H1 (cell line): ENCODE results near the gene CMPK2. TPM values are rescaled to one million over a fixed set of nuclear protein-coding genes. Genes with fewer than 3 reads are reported as not detected.

ENCODE experiments used
- CTCF ChIA-PET: fragments of 300-600 bp; sonication (Branson Sonifier 250); formaldehyde crosslinking; loops from one replicate; lab custom pipeline; 2021; ENCODE audit not compliant: partially characterized antibody; lab: Charles Lee
- POLR2A ChIA-PET: fragments of 300-600 bp; sonication (Branson Sonifier 250); formaldehyde crosslinking; loops from one replicate; lab custom pipeline; 2021; ENCODE audit warnings: inconsistent platforms; ENCODE audit not compliant: partially characterized antibody; lab: Charles Lee
- DNase-seq, 2 experiments: peaks; one replicate each; pipeline versions ENCODE4 v3.0.0 to v3.0.0-alpha.2; 2010 to 2022; ENCODE audit warnings: low spot score in 2 of 2, low read depth in 1 of 2, mixed read lengths in 1 of 2
- FAIRE-seq: peaks from 2 replicates; lab custom pipeline; 2011; peaks lifted over from hg19 to GRCh38; lab: Jason Lieb, UNC
- H2AFZ ChIP-seq: 2 replicates; pipeline ENCODE4 v1.8.1; 2012; ENCODE audit warnings: low read length, inconsistent platforms
- H2AK5ac ChIP-seq: 2 replicates; pipeline ENCODE4 v1.6.1; 2013; ENCODE audit warnings: low read depth, low read length
- H2BK120ac ChIP-seq: replicated peaks from 2 replicates; pipeline ENCODE3; 2013; ENCODE audit warnings: low read depth, low read length, inconsistent platforms
- H2BK12ac ChIP-seq: 2 replicates; pipeline ENCODE4 v1.6.1; 2013; ENCODE audit warnings: low read depth, low read length
- H2BK15ac ChIP-seq: 2 replicates; pipeline ENCODE4 v1.6.1; 2013; ENCODE audit warnings: low read length
- H2BK20ac ChIP-seq: 2 replicates; pipeline ENCODE4 v1.6.1; 2013; ENCODE audit warnings: low read length
- H2BK5ac ChIP-seq: 2 replicates; pipeline ENCODE4 v1.6.1; 2013; ENCODE audit warnings: low read depth, low read length
- H3K14ac ChIP-seq: 2 replicates; pipeline ENCODE4 v1.6.1; 2013; ENCODE audit warnings: inconsistent platforms; ENCODE audit not compliant: insufficient read length
- H3K18ac ChIP-seq: 2 replicates; pipeline ENCODE4 v1.6.1; 2013; ENCODE audit warnings: low read length; ENCODE audit errors: extremely low read depth
- H3K23ac ChIP-seq: 2 replicates; pipeline ENCODE4 v1.6.1; 2013; ENCODE audit warnings: inconsistent platforms; ENCODE audit not compliant: insufficient read length
- H3K23me2 ChIP-seq: 2 replicates; pipeline ENCODE4 v1.6.1; 2013; ENCODE audit warnings: low read depth, low read length
- H3K27ac ChIP-seq: 2 replicates; pipeline ENCODE4 v1.6.1; 2011; ENCODE audit warnings: low read depth, low read length, inconsistent platforms
- H3K27me3 ChIP-seq, 4 experiments: replicated peaks in 1 of 4; 1 replicate in 1 of 4; 2 replicates in 3 of 4; pipeline versions ENCODE4 v1.6.1 to v1.8.1; 2011 to 2013; ENCODE audit warnings: low read length in 3 of 4, mild to moderate bottlenecking in 3 of 4, inconsistent platforms in 2 of 4, mixed read lengths in 2 of 4, moderate library complexity in 1 of 4; ENCODE audit not compliant: control insufficient read depth in 3 of 4, insufficient read depth in 3 of 4; ENCODE audit errors: extremely low read depth in 1 of 4
- H3K36me3 ChIP-seq, 4 experiments: 2 replicates each; pipeline versions ENCODE4 v1.6.1 to v1.8.1; 2011 to 2013; ENCODE audit warnings: mild to moderate bottlenecking in 4 of 4, low read length in 3 of 4, moderate library complexity in 2 of 4, control low read depth in 1 of 4, inconsistent platforms in 1 of 4; ENCODE audit not compliant: insufficient read depth in 4 of 4, control insufficient read depth in 2 of 4
- H3K4ac ChIP-seq: replicated peaks from 2 replicates; pipeline ENCODE3; 2013; ENCODE audit warnings: low read length, low read depth, mixed read lengths, inconsistent platforms; ENCODE audit not compliant: insufficient read length
- H3K4me1 ChIP-seq, 4 experiments: replicated peaks in 1 of 4; 1 replicate in 1 of 4; 2 replicates in 3 of 4; pipeline versions ENCODE4 v1.6.1 to v1.8.1; 2011 to 2013; ENCODE audit warnings: low read length in 3 of 4, inconsistent platforms in 2 of 4, mixed read lengths in 1 of 4; ENCODE audit not compliant: insufficient read depth in 4 of 4, control insufficient read depth in 3 of 4
- H3K4me2 ChIP-seq, 2 experiments: 2 replicates each; pipeline versions ENCODE4 v1.6.1 to v1.8.1; 2011 to 2013; ENCODE audit warnings: low read depth in 2 of 2, low read length in 2 of 2, control low read depth in 1 of 2, inconsistent platforms in 1 of 2, mild to moderate bottlenecking in 1 of 2; ENCODE audit not compliant: insufficient read depth in 1 of 2
- H3K4me3 ChIP-seq, 4 experiments: fragments of 200-600, 300-600 bp in 1 of 4; sonication (generic), shearing (Covaris generic), sonication (Bioruptor Twin) in 1 of 4; 2 replicates each; pipeline versions ENCODE4 v1.5.1 to v1.8.1; 2011 to 2016; ENCODE audit warnings: low read length in 4 of 4, low read depth in 3 of 4, control low read depth in 2 of 4, inconsistent platforms in 2 of 4, mild to moderate bottlenecking in 2 of 4, mixed read lengths in 1 of 4, moderate library complexity in 1 of 4; ENCODE audit not compliant: insufficient read depth in 2 of 4; ENCODE audit errors: extremely low read depth in 1 of 4
- H3K56ac ChIP-seq: replicated peaks from 2 replicates; pipeline ENCODE3; 2013; ENCODE audit warnings: low read depth, mild to moderate bottlenecking, mixed read lengths, low read length, inconsistent platforms; ENCODE audit not compliant: insufficient read length
- H3K79me1 ChIP-seq: 2 replicates; pipeline ENCODE4 v1.6.1; 2013; ENCODE audit warnings: low read depth, low read length, control low read depth
- H3K79me2 ChIP-seq, 2 experiments: 2 replicates each; pipeline versions ENCODE4 v1.6.1 to v1.8.1; 2012 to 2013; ENCODE audit warnings: low read length in 2 of 2, mild to moderate bottlenecking in 2 of 2, inconsistent platforms in 1 of 2; ENCODE audit not compliant: insufficient read depth in 2 of 2, control insufficient read depth in 1 of 2
- H3K9ac ChIP-seq, 4 experiments: replicated peaks in 1 of 4; 1 replicate in 1 of 4; 2 replicates in 3 of 4; pipeline versions ENCODE4 v1.6.1 to v1.8.1; 2011 to 2013; ENCODE audit warnings: low read depth in 3 of 4, low read length in 3 of 4, control low read depth in 2 of 4, mild to moderate bottlenecking in 2 of 4, moderate library complexity in 2 of 4, inconsistent platforms in 1 of 4; ENCODE audit errors: extremely low read depth in 1 of 4
- H3K9me3 ChIP-seq, 2 experiments: 2 replicates each; pipeline versions ENCODE4 v1.6.1 to v1.8.1; 2012 to 2013; ENCODE audit warnings: mild to moderate bottlenecking in 2 of 2, moderate library complexity in 2 of 2, control low read depth in 1 of 2, inconsistent platforms in 1 of 2, low read depth in 1 of 2, low read length in 1 of 2, mixed read lengths in 1 of 2; ENCODE audit not compliant: insufficient read depth in 2 of 2
- H4K20me1 ChIP-seq, 2 experiments: replicated peaks in 1 of 2; 2 replicates each; pipeline versions ENCODE3 to v1.8.1; 2011 to 2013; ENCODE audit warnings: inconsistent platforms in 2 of 2, low read length in 2 of 2, mild to moderate bottlenecking in 1 of 2; ENCODE audit not compliant: insufficient read depth in 2 of 2, control insufficient read depth in 1 of 2
- H4K5ac ChIP-seq: 2 replicates; pipeline ENCODE4 v1.6.1; 2013; ENCODE audit warnings: low read length, low read depth, mixed read lengths, inconsistent platforms; ENCODE audit not compliant: insufficient read length
- H4K8ac ChIP-seq: 2 replicates; pipeline ENCODE4 v1.8.0; 2013; ENCODE audit warnings: mild to moderate bottlenecking, moderate library complexity, low read length, inconsistent platforms; ENCODE audit not compliant: insufficient read depth; ENCODE audit errors: extremely low read depth
- H4K91ac ChIP-seq: replicated peaks from 2 replicates; pipeline ENCODE3; 2013; ENCODE audit warnings: low read length, mixed read lengths, inconsistent platforms; ENCODE audit not compliant: insufficient read length
- CEBPB ChIP-seq: IDR thresholded peaks from 2 replicates; pipeline ENCODE4 v1.6.1; 2012; ENCODE audit warnings: low read depth, low read length
- CHD1 ChIP-seq: IDR thresholded peaks from 2 replicates; pipeline ENCODE4 v1.6.1; 2012; ENCODE audit warnings: low read depth, low read length, improper control_type of control experiment
- EP300 ChIP-seq, 2 experiments: IDR thresholded peaks; 1 replicate in 1 of 2; 2 replicates in 1 of 2; pipeline ENCODE4 v1.6.1; 2011 to 2012; ENCODE audit warnings: low read depth in 2 of 2, low read length in 2 of 2, mild to moderate bottlenecking in 2 of 2, borderline replicate concordance in 1 of 2, inconsistent platforms in 1 of 2, moderate library complexity in 1 of 2
- EZH2 ChIP-seq: fragments of 200-600 bp; sonication (generic); IDR thresholded peaks from 2 replicates; pipeline ENCODE4 v1.7.1; 2012; ENCODE audit warnings: low read depth, mild to moderate bottlenecking, moderate library complexity, low read length, inconsistent platforms; ENCODE audit not compliant: severe bottlenecking
- FOSL1 ChIP-seq: IDR thresholded peaks from 2 replicates; pipeline ENCODE4 v1.6.1; 2011; ENCODE audit warnings: mild to moderate bottlenecking, low read depth, low read length, moderate library complexity; ENCODE audit not compliant: insufficient read depth
- GABPA ChIP-seq: IDR thresholded peaks from 2 replicates; pipeline ENCODE4 v1.6.1; 2011; ENCODE audit warnings: mild to moderate bottlenecking, low read length, moderate library complexity, borderline replicate concordance; ENCODE audit not compliant: insufficient read depth
- HDAC2 ChIP-seq, 2 experiments: fragments of 300-600 bp in 1 of 2; sonication (generic) in 1 of 2; IDR thresholded peaks; 2 replicates each; pipeline ENCODE4 v1.6.1; 2011 to 2012; ENCODE audit warnings: low read depth in 2 of 2, low read length in 2 of 2, mild to moderate bottlenecking in 2 of 2, moderate library complexity in 2 of 2, borderline replicate concordance in 1 of 2, inconsistent platforms in 1 of 2
- KDM1A ChIP-seq: fragments of 200-600, 300-600 bp; sonication (generic); IDR thresholded peaks from 2 replicates; pipeline ENCODE4 v1.7.1; 2016; ENCODE audit warnings: mild to moderate bottlenecking, low read length, borderline replicate concordance
- RXRA ChIP-seq: IDR thresholded peaks from 2 replicates; pipeline ENCODE4 v1.6.1; 2011; ENCODE audit warnings: low read depth, mild to moderate bottlenecking, low read length, moderate library complexity; ENCODE audit not compliant: insufficient read depth
- SIX5 ChIP-seq: IDR thresholded peaks from 2 replicates; pipeline ENCODE4 v1.6.1; 2011; ENCODE audit warnings: mild to moderate bottlenecking, low read depth, low read length
- SP4 ChIP-seq: IDR thresholded peaks from 2 replicates; pipeline ENCODE4 v1.6.1; 2012; ENCODE audit warnings: low read length, inconsistent platforms
- YY1 ChIP-seq: IDR thresholded peaks from 2 replicates; pipeline ENCODE4 v1.6.1; 2011; ENCODE audit warnings: low read depth, mild to moderate bottlenecking, low read length
- WGBS, 2 experiments: shearing (Covaris generic) in 1 of 2; methylation state at CpG; one replicate each; pipeline versions ENCODE4 v1.1.6 to v1.1.7; 2013 to 2015; ENCODE audit warnings: low lambda C conversion rate in 2 of 2, mixed read lengths in 2 of 2, inconsistent platforms in 1 of 2, low coverage in 1 of 2, missing lambda C conversion rate in 1 of 2; ENCODE audit not compliant: insufficient replicate concordance in 2 of 2, insufficient coverage in 1 of 2, insufficient read length in 1 of 2; ENCODE audit errors: extremely low coverage in 1 of 2, missing lambda C conversion rate in 1 of 2; 5-methylcytosine and 5-hydroxymethylcytosine counted together
- polyA plus RNA-seq, 7 experiments: library from polyadenylated mRNA; depleted of rRNA in 3 of 7; stranded (reverse) in 5 of 7; unstranded in 2 of 7; fragments of >200 nt in 5 of 7; fragments of 200-250 nt in 2 of 7; gene quantifications; 1 replicate in 5 of 7; 2 replicates in 1 of 7; 4 replicates in 1 of 7; pipeline versions ENCODE4 v1.2.1 to v1.2.3, GENCODE V29; 2011 to 2013; ENCODE audit warnings: missing spikeins in 2 of 7, mixed read lengths in 2 of 7
- total RNA-seq: library from RNA; stranded (reverse); fragmentation: NEBNext Ultra II Directional; extraction: Animal tissue kit (Norgen Biotek cat#: 25700); gene quantifications from 2 replicates; pipeline ENCODE4 v1.2.1, GENCODE V29; 2021
- TF ChIP-seq, protein P1 (sequence below): IDR thresholded peaks from 2 replicates; pipeline ENCODE4 v1.6.1; 2012; ENCODE audit warnings: low read length, inconsistent platforms

Gene CMPK2
- total and polyA plus RNA-seq, 2 of the 8 experiments (the other 6 are each of a cell fraction or from before 2014, with no cell fraction given): 0.28 to 0.53 TPM

DNA sequence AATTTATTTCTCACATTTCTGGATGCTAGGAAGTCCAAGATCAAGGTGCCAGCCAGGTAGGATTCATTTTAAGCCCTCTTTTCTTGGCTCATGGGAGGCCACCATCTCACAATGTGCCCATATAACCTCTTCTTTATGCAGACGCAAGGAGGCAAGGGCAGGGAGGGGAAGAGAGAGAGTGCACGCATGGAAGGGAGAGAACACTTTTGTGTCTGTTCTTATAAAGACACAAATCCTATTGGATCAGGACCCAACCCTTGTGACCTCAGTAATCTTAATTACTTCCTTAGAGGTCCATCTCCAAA lies 32.5 kb downstream of the CMPK2 start:
- Histone ChIP-seq H4K91ac (no peak overlapping the region), H3K4me1 (no peaks in the 10 kb centered on the region), H2BK20ac (no peak overlapping the region), H3K23ac (no peak overlapping the region), H3K14ac (no peak overlapping the region), H3K36me3 (no peaks in the 10 kb centered on the region; a peak in 1 of 8 replicates), H3K23me2 (no peaks in the 10 kb centered on the region), H2AK5ac (no peak overlapping the region), H3K79me2 (no peaks in the 10 kb centered on the region), H3K9ac (no peak overlapping the region), H3K56ac (no peak overlapping the region), H3K27me3 (no peaks in the 10 kb centered on the region), H4K5ac (no peak overlapping the region), H3K4me3 (no peak overlapping the region), H2AFZ (no peak overlapping the region), H3K9me3 (peaks cover 17 to 20% of the 10 kb centered on the region in 2 experiments), H3K4ac (no peak overlapping the region), H2BK5ac (no peak overlapping the region), H3K27ac (no peak overlapping the region), H3K79me1 (no peaks in the 10 kb centered on the region)
- ChIA-PET POLR2A (no interaction called here), CTCF (no interaction called here)
- TF ChIP-seq CEBPB: no peak
- TF ChIP-seq KDM1A: no peak
- TF ChIP-seq SP4: no peak
- no peak for TF ChIP-seq FOSL1
- TF ChIP-seq RXRA: no peak
- TF ChIP-seq CHD1: no peak
- TF ChIP-seq EP300 (IDR thresholded peaks at IDR 0.05; ENCODE audit: borderline replicate concordance in 1 of 2, low read depth in 2 of 2, low read length in 2 of 2): no peak
- TF ChIP-seq YY1: no peak
- no peak for TF ChIP-seq HDAC2 (IDR thresholded peaks at IDR 0.05; ENCODE audit: borderline replicate concordance in 1 of 2, low read depth in 2 of 2, low read length in 2 of 2)
- no peak for TF ChIP-seq SIX5
- no peak for TF ChIP-seq GABPA
- no peak for TF ChIP-seq EZH2
- TF ChIP-seq, protein P1, sequence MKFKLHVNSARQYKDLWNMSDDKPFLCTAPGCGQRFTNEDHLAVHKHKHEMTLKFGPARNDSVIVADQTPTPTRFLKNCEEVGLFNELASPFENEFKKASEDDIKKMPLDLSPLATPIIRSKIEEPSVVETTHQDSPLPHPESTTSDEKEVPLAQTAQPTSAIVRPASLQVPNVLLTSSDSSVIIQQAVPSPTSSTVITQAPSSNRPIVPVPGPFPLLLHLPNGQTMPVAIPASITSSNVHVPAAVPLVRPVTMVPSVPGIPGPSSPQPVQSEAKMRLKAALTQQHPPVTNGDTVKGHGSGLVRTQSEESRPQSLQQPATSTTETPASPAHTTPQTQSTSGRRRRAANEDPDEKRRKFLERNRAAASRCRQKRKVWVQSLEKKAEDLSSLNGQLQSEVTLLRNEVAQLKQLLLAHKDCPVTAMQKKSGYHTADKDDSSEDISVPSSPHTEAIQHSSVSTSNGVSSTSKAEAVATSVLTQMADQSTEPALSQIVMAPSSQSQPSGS: no peak
- TF ChIP-seq, all 59 proteins: peak for 0
- Histone ChIP-seq H2BK120ac (no peak overlapping the region), H4K20me1 (no peaks in the 10 kb centered on the region), H4K8ac (no peak overlapping the region), H2BK12ac (no peak overlapping the region), H2BK15ac (no peak overlapping the region), H3K4me2 (no peak overlapping the region), H3K18ac (no peak overlapping the region)
- 90% methylated on average over 2 of the region's 2 CpGs; no CpG with 5 or more reads in 1 of the 2 experiments for WGBS, 2 experiments
- FAIRE-seq (no peak), DNase-seq (no peak)
